ENCODE data around the gene TTLL7. TPM values are rescaled to one million over a fixed set of nuclear protein-coding genes. Genes with fewer than 3 reads are reported as not detected.
A peak's percentile ranks its signal among the peaks of the same experiment; 100 is the strongest.

Gene TTLL7
- polyA plus RNA-seq, 2 of the 4 experiments (the other 2 are of a cell fraction) = 1.6 to 5.7 TPM

- ATAC-seq (peak in 1 of 2 experiments; percentile 64; a peak in 1 of 6 replicates), FAIRE-seq (no peak), DNase-seq (ENCODE audit: low read depth in 1 of 2, low spot score in 1 of 2) (no peak)
- no peaks in the 10 kb centered on the region for H3K9me3 ChIP-seq
- no peak overlapping the region; the same call in 2 of the 3 replicates for H3K4me2 ChIP-seq
- no peaks in the 10 kb centered on the region for H3K4me1 ChIP-seq
- TF ChIP-seq ZC3H11A (IDR thresholded peaks at IDR 0.05) = no peak
- no peak for TF ChIP-seq ESRRA (IDR thresholded peaks at IDR 0.05; ENCODE audit: borderline replicate concordance, low read length)
- TF ChIP-seq ZSCAN20 (CRISPR knock-in tag; IDR thresholded peaks at IDR 0.05) = no peak
- no peak for TF ChIP-seq NFE2L2 (conservative IDR thresholded peaks at IDR 0.05; ENCODE audit: low read length)
- TF ChIP-seq HMGXB4 (CRISPR knock-in tag; IDR thresholded peaks at IDR 0.05; ENCODE audit: borderline replicate concordance) = no peak
- TF ChIP-seq USF2 (IDR thresholded peaks at IDR 0.05) = no peak
- no peak for TF ChIP-seq BHLHE40 (IDR thresholded peaks at IDR 0.05; ENCODE audit: low read depth, low read length)
- TF ChIP-seq TP53 (CRISPR knock-in tag; IDR thresholded peaks at IDR 0.05) = no peak
- TF ChIP-seq EP300 (IDR thresholded peaks at IDR 0.05) = no peak
- TF ChIP-seq HOXB5 (CRISPR knock-in tag; IDR thresholded peaks at IDR 0.05) = no peak
- TF ChIP-seq HES2 (IDR thresholded peaks at IDR 0.05) = no peak
- TF ChIP-seq JUNB (IDR thresholded peaks at IDR 0.05) = no peak
- no peak for TF ChIP-seq RCOR1 (IDR thresholded peaks at IDR 0.05; ENCODE audit: low read depth, low read length)
- no peak for TF ChIP-seq HDAC2 (IDR thresholded peaks at IDR 0.05)
- WGBS (ENCODE audit: missing lambda C conversion rate) = 33% methylated on average over 3 of the region's 3 CpGs
- no peak overlapping the region for H3K27ac ChIP-seq
- ChIA-PET POLR2A (no interaction called here), CTCF (no interaction called here)
- H3K4me3 ChIP-seq = no peak overlapping the region
These were observed 148.1 kb downstream of the TTLL7 start for GRCh38 chr1:83850834-83851233.

- no peak for FAIRE-seq
- Histone ChIP-seq H3K9me3 (no peaks in the 10 kb centered on the region), H3K27ac (no peak overlapping the region), H3K4me2 (no peak overlapping the region), H3K4me3 (no peak overlapping the region), H3K4me1 (no peaks in the 10 kb centered on the region)
- 0 out of 6 replicates have a peak, but pooled peaks of 1 of the 2 experiments have one; percentile 22 for ATAC-seq
- POLR2A ChIA-PET = no interaction called here
- CTCF ChIA-PET = interaction anchor here (0.9 to 1.8 kb wide), 3 partner anchors 10 to 27 kb away, joined by 3 to 5 read pairs (median 5); no protein-coding TSS in a partner anchor
- no peak for DNase-seq (ENCODE audit: low read depth in 1 of 2, low spot score in 1 of 2)
- TF ChIP-seq, protein P1, sequence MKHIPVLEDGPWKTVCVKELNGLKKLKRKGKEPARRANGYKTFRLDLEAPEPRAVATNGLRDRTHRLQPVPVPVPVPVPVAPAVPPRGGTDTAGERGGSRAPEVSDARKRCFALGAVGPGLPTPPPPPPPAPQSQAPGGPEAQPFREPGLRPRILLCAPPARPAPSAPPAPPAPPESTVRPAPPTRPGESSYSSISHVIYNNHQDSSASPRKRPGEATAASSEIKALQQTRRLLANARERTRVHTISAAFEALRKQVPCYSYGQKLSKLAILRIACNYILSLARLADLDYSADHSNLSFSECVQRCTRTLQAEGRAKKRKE (CRISPR knock-in tag; IDR thresholded peaks at IDR 0.05; ENCODE audit: low read depth) = no peak
- TF ChIP-seq KDM5A (IDR thresholded peaks at IDR 0.05) (no peak), CBX2 (IDR thresholded peaks at IDR 0.05; ENCODE audit: borderline replicate concordance, low read depth) (no peak), ZFP36 (IDR thresholded peaks at IDR 0.05; ENCODE audit: borderline replicate concordance, partially characterized antibody) (no peak), HOXB13 (CRISPR knock-in tag; IDR thresholded peaks at IDR 0.05; ENCODE audit: low read depth) (no peak), HDAC2 (IDR thresholded peaks at IDR 0.05) (no peak)
- 10% methylated on average over 3 of the region's 3 CpGs for WGBS (ENCODE audit: missing lambda C conversion rate)
These were observed 149.5 kb downstream of the TTLL7 start for GRCh38 chr1:83849191-83850061.

DNA sequence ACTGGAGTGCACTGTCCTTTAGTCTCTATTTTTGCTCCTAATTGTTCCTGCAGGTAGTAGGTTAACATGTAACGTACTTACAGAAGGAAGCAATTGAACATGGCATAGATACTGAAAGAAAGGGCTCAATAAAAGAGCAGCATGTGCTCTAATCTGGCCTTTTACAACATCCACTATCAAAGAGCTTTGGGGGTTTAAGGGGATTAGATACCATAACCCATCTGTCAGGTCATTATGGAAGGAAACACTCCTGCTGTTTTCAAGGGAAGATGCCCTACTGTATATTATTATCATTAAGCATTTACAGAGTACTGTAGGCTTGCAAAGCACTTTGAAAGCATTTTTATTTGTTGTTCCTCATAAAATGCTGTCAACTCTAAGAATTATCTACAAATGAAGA, 152.8 kb downstream of the TTLL7 start:
- FAIRE-seq (no peak), ATAC-seq (no peak), DNase-seq (ENCODE audit: low read depth in 1 of 2, low spot score in 1 of 2) (no peak)
- Histone ChIP-seq H3K4me3 (no peak overlapping the region), H3K4me1 (no peaks in the 10 kb centered on the region), H3K4me2 (no peak overlapping the region), H3K9me3 (no peaks in the 10 kb centered on the region), H3K27ac (no peak overlapping the region)
- CTCF ChIA-PET = interaction anchor here (0.9 kb wide), 1 partner anchor 14 kb away, joined by 3 read pairs; no protein-coding TSS in a partner anchor
- 11% methylated on average over 1 of the region's 1 CpG for WGBS (ENCODE audit: missing lambda C conversion rate)
- no peak for TF ChIP-seq FOXS1 (CRISPR knock-in tag; IDR thresholded peaks at IDR 0.05)
- POLR2A ChIA-PET = no interaction called here
